HG03025 (cell line): Measurements from ENCODE around the gene KRTAP10-5.
"Not testable (repeated sequence)": the region's sequence is repeated elsewhere in the genome, so short reads cannot be mapped to it uniquely, and the experiment has no call there.

Experiments
- ATAC-seq: cut with Tn5 transposase; IDR thresholded peaks from one replicate; pipeline ENCODE4 v1.9.1; 2021; ENCODE audit warnings: mild to moderate bottlenecking, moderate library complexity; ENCODE audit not compliant: unreplicated experiment, low FRiP score

KRTAP10-5 gene

DNA sequence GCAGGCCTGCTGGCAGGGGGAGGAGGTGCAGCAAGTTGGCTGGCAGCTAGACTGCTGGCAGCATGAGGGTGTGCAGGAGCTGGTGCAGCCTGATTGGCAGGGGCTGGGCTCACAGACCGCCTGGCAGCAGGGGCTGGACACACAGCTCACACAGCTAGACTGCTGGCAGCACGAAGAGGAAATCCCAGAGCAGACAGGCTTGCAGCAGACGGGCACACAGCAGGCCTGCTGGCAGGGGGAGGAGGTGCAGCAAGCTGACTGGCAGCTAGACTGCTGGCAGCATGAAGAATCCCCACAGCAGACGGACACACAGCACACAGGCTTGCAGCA, 11.4 kb upstream of the KRTAP10-5 start:
- ATAC-seq: not testable (repeated sequence)

DNA sequence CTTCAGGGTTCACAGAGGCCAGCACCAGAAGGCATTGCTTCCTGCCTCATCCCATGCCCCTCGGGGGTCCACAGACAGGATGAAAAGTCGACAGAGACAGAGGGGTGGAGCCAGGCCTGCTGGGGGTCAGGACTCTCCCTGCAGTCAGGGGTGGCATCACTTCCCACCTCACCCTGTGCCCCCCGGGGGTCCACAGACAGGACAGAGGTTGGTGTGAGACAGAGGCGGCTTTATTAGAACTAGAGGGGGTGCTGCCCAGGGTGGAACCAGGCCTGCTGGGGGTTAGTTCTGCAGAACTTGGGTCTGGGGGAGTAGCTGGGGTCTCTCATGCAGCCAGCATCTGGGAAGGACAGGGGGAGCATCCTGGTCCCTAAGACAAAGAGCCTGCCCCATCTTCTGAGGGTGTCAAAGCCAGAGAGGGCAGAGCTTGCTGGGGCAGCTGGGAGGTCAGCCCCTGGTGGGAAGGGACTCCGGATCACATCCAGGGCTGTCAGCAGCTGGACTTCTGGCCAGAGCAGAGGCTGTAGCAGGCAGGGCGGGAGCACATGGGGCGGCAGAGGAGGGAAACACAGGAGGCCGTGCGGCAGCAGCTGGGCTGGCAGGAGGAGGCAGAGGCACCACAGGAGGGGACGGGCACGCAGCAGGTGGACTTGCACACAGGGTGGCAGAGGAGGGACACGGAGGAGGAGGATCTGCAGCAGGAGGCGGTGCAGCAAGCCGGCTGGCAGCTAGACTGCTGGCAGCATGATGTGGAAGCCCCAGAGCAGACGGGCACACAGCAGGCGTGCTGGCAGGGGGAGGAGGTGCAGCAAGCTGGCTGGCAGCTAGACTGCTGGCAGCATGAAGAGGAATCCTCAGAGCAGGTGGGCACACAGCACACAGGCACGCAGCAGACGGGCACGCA, 10.7 kb upstream of the KRTAP10-5 start:
- not testable (repeated sequence) for ATAC-seq

DNA sequence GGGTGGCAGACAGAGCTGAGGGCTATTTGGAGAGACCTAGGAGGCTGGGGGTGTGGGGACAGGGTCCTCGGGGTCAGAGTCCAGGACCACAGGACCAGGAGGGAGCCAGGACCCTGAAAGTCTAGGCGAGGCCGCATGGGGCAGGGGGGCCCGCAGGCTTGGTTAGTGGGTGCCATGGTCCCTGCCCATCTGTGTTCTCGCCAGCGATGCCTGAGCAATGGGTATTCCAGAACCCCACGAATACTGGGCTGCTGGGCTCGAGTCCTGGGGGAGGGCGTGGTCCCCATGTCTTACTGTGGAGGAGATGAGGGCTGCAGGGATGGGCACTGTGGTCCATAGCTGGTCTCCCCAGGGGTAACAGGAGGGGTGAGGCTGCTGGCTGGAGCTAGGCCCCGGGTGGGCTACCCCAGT, 9.9 kb upstream of the KRTAP10-5 start:
- no peak for ATAC-seq

DNA sequence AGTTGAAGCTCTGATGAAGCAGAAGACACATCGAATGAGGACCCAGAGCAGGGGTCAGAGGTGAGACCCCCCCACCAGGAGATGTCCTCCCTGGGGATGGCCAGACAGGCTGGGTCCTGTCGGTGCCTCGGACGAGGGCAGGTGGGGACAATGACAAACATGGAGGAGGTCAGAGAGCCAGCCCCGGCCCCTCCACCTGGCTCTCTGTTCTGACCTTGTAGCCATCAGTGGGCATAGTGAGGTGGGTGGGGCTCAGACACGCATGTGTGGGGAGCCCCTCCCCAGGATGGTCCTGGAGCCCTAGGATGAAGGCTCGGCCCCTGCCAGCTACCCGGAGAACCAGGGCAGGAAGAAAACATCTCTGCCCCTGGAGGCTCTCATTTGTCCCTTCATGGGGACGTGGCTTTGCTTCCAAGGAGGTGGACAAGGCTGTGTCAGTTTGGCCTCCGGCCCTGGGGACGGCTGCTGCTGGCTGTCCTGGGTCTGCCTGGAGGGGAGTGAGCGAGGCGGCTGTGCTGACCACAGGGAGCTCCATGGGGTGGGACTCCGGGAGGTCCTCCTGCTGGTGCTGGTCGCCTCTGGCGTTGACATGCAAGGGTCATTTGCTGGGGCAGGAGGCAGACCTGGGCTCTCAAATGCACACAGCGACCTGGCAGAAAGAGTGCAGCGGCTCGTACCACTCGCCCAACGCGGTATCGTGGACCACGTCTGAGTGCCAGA, 9.3 kb upstream of the KRTAP10-5 start:
- no peak for ATAC-seq

DNA sequence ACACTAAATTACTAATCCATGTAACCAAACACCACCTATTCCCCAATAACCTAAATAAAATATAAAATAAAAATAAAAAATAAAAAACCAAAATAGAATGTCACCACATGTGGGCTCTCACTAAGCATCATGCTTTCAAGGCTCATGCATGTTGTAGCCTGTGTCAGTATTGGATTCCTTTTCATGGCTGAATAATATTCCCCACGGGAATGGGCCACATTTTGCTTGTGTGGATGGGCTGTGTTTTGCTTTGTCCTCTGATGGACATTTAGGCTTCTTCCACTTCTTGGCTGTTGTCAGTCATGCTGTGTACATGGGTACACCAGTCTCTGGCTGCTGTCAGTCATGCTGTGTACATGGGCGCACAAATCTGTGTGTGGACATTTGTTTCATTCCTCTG, 8.7 kb upstream of the KRTAP10-5 start:
- ATAC-seq: no peak

DNA sequence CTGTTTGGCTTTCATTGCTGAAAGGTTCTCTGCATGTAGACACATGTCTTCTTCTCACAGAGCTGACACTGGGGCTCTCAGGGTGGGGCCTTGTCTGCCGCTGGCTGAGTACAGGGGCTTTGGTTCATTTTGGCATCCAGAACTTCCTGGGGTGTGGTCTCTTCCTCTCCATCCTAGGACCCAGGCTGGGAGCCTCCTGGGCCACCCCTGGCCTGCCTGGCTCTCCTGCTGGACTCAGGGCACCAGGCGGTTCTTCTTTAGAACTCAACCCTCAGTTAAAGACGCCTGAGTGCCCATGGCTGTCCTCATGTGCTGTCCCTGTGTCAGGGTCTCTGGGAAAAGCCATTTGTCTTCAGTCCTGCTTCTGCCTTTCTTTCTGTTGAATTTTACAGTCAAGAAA, 5.5 kb upstream of the KRTAP10-5 start:
- no peak for ATAC-seq

DNA sequence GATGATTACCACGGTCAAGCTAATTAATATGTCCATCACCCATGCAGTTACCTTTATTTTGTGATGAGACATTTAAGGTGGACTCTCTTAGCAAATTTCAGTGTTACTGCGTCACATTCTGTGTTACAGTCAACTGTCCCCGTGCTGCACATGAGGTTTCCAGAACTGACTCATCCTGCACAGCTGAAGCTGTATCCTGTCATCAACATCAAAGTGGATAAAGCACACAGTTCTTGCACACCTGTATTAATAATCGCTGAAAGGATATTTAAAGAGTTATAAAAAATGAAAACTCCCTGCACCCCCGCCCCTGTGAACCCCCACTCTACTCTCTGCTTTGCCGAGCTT, 3.4 kb upstream of the KRTAP10-5 start:
- no peak for ATAC-seq

DNA sequence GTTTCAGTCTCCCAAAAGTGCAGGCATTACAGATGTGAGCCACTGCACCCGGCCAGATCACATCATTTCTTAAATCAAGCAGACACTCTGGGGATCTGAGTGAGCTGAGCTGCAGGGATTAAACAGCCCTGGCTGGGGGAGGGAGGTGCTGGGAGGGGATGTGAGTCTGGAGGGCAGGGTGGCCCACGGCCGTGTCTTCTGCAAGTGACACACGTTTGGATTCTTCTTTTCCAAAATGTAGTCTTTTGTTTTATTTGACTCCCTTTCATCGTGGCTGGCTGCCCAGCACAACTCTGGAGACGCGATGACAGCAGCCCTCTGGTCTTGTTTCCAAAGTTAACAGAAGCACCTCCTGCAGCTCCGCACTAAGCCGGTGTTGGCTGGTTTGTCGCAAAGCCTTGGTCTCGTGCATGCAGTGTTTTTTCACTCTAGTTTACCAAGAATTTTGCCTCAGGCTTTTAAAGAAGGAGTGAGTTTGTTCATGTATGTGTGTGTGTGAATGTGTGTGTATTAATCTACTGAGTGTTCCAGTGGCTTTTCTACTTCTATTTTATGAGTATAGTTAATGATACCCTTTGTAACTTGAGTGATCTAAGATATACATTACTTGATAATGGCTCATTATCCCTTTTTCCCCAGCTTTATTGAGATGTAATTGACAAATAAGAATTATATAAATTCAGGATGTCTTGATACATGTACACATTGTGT, 2.8 kb upstream of the KRTAP10-5 start:
- no peak for ATAC-seq

DNA sequence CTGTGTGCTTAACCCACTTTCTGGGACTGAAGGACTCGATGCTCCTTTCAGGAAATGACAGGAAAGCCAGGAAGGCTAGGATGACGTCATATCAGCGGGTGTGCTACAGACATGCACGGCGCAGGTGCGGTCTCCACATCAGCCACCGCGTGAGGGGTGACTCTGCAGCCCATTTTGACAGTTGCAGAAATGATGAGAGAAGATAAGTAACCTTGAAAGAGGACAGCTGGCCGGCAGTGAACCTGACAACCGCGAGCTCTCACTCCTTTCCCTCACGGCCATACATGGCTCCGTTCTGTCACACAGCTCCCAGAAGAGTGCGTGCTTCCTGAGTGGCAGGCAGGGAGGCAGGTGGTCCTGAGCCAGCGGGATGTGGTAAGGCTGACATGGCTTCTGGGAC, 1.7 kb upstream of the KRTAP10-5 start:
- no peak for ATAC-seq

DNA sequence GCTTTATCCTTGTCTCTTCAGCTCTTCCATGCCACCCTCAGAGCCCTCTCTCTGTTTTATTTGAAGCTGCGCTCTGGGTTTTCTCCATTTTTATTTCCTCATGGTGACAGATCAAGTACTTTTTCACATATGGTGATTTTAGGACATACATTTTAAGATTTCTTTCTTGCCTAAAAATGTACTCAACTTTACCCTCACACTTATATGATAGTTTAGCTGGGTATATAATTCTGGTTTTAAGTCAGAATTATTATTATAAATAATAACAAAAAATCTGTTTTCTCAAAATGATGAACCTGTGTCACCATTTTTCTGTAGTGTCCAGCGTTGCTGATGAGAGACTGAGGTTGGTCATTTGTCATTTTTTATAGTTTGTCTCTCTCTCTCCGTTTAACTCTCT, 754 bp upstream of the KRTAP10-5 start:
- ATAC-seq: no peak

DNA sequence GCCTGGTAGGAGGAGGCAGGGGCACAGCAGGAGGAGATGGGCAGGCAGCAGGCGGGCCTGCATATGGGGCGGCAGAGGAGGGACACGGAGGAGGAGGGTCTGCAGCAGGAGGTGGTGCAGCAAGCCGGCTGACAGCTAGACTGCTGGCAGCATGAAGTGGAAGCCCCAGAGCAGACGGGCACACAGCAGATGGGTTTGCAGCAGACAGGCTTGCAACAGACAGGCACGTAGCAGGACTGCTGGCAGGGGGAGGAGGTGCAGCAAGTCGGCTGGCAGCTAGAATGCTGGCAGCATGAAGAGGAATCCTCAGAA, 615 bp downstream of the KRTAP10-5 start:
- ATAC-seq: no peak

DNA sequence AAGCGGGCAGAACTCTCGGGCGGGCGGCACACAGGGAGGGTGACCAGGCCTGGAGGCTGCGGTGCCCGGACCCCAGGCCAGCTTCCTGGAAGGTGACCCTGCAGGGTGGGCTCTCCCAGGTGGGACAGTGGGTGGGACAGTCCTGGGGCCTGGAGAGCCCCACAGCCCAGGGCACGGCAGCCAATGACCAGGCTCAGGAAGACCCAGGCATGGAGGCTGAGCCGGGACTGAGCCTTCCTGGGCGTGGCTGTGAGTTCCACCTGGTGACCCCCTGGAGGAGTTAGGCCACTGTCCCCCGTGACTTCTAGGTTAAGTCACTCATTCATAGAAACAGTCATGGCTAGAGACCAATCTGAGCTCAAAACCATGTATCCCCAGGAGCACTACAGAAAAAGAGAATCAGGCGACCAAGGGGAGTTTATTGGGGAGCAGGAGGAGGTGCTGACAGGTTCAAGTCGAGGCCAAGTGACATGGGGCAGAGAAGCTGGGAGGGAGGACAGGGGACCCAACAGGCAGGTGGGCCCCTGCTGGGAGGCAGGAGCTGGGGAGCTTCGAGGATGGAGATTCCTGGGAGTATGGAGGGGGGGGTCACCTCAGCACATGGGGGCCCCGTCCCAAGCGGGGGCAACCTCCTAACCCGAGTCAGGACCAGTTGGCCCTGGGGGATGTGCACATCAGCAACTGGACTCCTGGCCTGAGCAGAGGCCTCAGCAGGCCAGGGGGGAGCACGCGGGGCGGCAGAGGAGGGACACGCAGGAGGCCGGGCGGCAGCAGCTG, 1.2 kb downstream of the KRTAP10-5 start:
- ATAC-seq: no peak

DNA sequence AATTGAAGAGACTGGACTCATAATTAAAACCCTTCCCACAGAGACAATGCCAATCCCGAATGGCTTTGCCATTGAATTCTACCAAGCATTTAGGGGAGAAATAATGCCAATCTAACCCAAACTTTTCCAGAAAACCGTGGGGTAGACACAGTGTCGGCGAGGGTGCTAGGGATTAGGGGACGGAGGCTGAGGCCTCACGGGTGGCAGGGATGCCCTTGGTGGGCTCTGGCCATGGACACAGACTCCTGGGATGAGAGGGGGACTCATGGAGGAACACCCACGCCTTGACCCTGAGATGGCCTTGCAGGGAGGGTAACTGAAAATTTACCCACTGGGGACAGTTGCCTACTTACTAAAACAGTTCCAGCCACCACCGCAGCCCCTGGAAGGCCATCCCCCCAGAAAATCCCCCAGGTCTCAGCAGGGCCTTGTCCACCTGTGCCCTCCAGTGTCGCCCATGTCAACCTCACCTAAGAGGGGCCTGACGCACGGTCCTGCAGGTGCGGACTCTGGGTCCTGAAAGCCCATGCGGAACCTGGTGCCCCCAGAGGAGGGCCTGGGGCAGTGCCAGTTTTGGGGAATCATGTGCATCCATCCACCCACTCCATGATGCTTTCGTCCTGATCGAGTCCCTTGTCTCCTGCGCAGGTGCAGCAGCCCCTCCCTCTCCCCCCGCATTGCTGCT, 1.9 kb downstream of the KRTAP10-5 start:
- ATAC-seq: no peak

DNA sequence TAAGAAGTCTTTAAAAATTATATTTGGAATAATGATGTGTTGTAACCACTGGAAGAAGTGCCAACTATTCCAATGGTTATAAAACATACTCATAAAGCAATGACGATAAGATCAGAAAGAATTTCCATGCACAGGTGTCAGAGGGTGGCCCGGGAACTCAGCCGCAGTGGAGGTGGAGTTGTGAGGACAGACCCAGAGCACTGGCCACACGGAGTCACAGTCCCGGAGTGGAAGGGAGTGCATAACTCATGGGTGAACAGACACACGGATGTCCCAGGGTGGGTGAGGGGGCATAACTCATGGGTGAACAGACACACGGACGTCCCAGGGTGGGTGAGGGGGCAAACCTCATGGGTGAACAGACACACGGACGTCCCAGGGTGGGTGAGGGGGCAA, 4.4 kb downstream of the KRTAP10-5 start:
- ATAC-seq: no peak

DNA sequence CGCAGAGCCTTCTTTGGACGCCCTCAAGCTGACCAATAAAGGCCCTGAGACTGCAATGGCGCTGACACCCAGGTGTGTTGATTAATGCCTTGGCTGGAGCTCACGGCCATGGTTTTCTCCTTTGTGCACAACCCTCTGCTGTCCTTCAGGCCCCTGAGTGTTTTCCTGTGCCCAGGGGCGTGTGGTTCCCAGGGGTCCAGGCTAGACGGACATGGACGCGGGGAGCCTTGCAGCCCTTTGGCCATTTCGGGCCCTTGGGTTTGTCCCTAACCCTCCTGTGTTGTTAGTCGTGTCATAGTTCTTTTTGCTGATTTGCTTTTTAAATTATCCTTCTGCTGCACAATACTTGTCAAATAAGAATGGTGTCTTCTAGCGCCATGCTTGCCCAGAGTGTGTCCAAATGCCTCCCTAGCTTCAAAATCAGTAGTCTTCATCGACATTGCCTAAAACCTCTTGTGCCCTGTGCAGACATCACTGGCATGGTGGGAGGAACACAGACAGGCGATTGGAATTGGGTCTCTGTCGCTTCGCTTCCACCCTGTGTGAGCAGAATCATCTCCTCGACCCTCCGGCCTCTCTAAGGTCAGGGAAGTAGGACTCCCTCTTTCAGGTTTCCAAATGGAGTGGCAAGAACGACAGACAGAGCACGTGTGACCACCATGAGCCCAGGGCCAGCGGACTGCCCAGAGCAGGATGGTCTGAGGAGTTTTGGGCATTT, 4.9 kb downstream of the KRTAP10-5 start:
- ATAC-seq: no peak

DNA sequence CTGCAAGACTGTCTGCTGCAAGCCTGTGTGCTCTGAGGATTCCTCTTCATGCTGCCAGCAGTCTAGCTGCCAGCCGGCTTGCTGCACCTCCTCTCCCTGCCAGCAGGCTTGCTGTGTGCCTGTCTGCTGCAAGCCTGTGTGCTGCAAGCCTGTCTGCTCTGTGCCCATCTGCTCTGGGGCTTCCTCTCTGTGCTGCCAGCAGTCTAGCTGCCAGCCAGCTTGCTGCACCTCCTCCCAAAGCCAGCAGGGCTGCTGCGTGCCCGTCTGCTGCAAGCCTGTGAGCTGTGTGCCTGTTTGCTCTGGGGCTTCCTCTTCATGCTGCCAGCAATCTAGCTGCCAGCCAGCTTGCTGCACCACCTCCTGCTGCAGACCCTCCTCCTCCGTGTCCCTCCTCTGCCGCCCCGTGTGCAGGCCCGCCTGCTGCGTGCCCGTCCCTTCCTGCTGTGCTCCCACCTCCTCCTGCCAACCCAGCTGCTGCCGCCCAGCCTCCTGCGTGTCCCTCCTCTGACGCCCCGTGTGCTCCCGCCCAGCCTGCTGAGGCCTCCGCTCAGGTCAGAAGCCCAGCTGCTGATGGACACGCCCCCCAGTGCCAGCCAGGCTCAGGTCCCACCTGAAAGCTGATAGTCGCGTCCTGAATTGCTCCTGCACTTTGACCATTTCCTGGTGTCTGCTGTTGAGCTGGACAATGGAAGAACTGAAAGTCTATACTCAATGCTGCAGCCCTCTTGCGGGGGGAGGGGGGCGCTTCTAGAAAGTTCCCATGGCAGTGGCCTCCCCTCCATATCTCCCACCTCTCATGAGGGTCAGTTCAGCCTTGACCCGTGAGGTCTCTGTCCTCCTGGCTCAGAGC, 5.7 kb downstream of the KRTAP10-5 start:
- ATAC-seq: no peak

DNA sequence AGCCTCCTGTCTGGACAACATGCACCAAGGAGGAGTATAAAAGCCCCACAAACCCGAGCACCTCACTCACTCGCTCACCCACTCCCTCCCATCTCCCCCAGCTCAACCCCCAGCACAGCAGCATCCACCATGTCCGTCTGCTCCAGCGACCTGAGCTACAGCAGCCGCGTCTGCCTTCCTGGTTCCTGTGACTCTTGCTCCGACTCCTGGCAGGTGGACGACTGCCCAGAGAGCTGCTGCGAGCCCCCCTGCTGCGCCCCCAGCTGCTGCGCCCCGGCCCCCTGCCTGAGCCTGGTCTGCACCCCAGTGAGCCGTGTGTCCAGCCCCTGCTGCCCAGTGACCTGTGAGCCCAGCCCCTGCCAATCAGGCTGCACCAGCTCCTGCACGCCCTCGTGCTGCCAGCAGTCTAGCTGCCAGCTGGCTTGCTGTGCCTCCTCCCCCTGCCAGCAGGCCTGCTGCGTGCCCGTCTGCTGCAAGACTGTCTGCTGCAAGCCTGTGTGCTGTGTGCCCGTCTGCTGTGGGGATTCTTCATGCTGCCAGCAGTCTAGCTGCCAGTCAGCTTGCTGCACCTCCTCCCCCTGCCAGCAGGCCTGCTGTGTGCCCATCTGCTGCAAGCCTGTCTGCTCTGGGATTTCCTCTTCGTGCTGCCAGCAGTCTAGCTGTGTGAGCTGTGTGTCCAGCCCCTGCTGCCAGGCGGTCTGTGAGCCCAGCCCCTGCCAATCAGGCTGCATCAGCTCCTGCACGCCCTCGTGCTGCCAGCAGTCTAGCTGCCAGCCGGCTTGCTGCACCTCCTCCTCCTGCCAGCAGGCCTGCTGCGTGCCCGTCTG, 6.6 kb downstream of the KRTAP10-5 start, which contains the start of gene KRTAP10-4:
Gene KRTAP10-4, plus strand, starts transcription at position 100 of the 827 bp plus-strand sequence. Its CDS starts 30 bp downstream, at position 130.
- ATAC-seq: not testable (repeated sequence)
